Skin of body (tissue), 2 donors: ENCODE measurements around the gene CDK19. TPM values are rescaled to one million over a fixed set of nuclear protein-coding genes. Genes with fewer than 3 reads are reported as not detected.
A peak's percentile ranks its signal among the peaks of the same experiment; 100 is the strongest.
"Not testable (repeated sequence)": the region's sequence is repeated elsewhere in the genome, so short reads cannot be mapped to it uniquely, and the experiment has no call there.

Source experiments
- DNase-seq: peaks from one replicate; lab custom pipeline; 2025; lab: John Stamatoyannopoulos, UW
- total RNA-seq: library from RNA; depleted of rRNA; stranded (reverse); fragments of >200 nt; gene quantifications from one replicate; pipeline ENCODE4 v1.2.3, GENCODE V29; 2014

Gene CDK19
- total RNA-seq, 1 donor from 2014 or later: 22.4 TPM

- DNase-seq: peak; percentile 16
Measured at GRCh38 chr6:110814102-110815014, 911 bp downstream of the CDK19 start.

GRCh38 chr6:110813338-110814101 is 1.7 kb downstream of the CDK19 start:
- DNase-seq: no peak

- no peak for DNase-seq
Measured at GRCh38 chr6:110812719-110813118, 2.5 kb downstream of the CDK19 start.

- no peak for DNase-seq
Measured at GRCh38 chr6:110810896-110811586, 4.2 kb downstream of the CDK19 start.

- no peak for DNase-seq
Measured at GRCh38 chr6:110809792-110810191, 5.5 kb downstream of the CDK19 start.

GRCh38 chr6:110802175-110802574 is 13.1 kb downstream of the CDK19 start:
- DNase-seq: not testable (repeated sequence)

GRCh38 chr6:110800839-110801196 is 14.5 kb downstream of the CDK19 start:
- DNase-seq: no peak

GRCh38 chr6:110800196-110800838 is 15.0 kb downstream of the CDK19 start:
- DNase-seq: no peak

- no peak for DNase-seq
Measured at GRCh38 chr6:110799655-110800054, 15.6 kb downstream of the CDK19 start.

- DNase-seq: no peak
Measured at GRCh38 chr6:110799189-110799588, 16.1 kb downstream of the CDK19 start.

- no peak for DNase-seq
Measured at GRCh38 chr6:110795271-110795670, 20.0 kb downstream of the CDK19 start.

GRCh38 chr6:110786696-110787095 is 28.6 kb downstream of the CDK19 start:
- DNase-seq: no peak

GRCh38 chr6:110786271-110786670 is 29.0 kb downstream of the CDK19 start:
- peak; percentile 6 for DNase-seq

GRCh38 chr6:110784610-110784979 is 30.7 kb downstream of the CDK19 start:
- no peak for DNase-seq

- DNase-seq: no peak
Measured at GRCh38 chr6:110781522-110782214, 33.6 kb downstream of the CDK19 start.

GRCh38 chr6:110778333-110778732 is 36.9 kb downstream of the CDK19 start:
- DNase-seq: no peak

GRCh38 chr6:110777636-110778035 is 37.6 kb downstream of the CDK19 start:
- DNase-seq: no peak

GRCh38 chr6:110776413-110776812 is 38.9 kb downstream of the CDK19 start:
- DNase-seq: no peak

GRCh38 chr6:110769923-110770322 is 45.3 kb downstream of the CDK19 start:
- DNase-seq: no peak

- DNase-seq: no peak
Measured at GRCh38 chr6:110768057-110768456, 47.2 kb downstream of the CDK19 start.

GRCh38 chr6:110761371-110761770 is 53.9 kb downstream of the CDK19 start:
- no peak for DNase-seq
